G401.6 (cell line): ENCODE measurements around the gene STMN1.
A peak's percentile ranks its signal among the peaks of the same experiment; 100 is the strongest.

Experiments
- FAIRE-seq: peaks from 2 replicates; lab custom pipeline; 2012; peaks lifted over from hg19 to GRCh38; lab: Jason Lieb, UNC

STMN1 gene

GRCh38 chr1:25918615-25919014 is 12.4 kb upstream of the STMN1 start:
- no peak for FAIRE-seq

- FAIRE-seq = no peak
Observed at GRCh38 chr1:25917996-25918395, 11.8 kb upstream of the STMN1 start.

GRCh38 chr1:25916460-25916859 is 10.2 kb upstream of the STMN1 start:
- no peak for FAIRE-seq

- FAIRE-seq = no peak
Observed at GRCh38 chr1:25914074-25914995, 8.1 kb upstream of the STMN1 start.

GRCh38 chr1:25913206-25913605 is 7.0 kb upstream of the STMN1 start:
- FAIRE-seq = no peak

GRCh38 chr1:25912076-25912831 is 6.0 kb upstream of the STMN1 start:
- FAIRE-seq = no peak

- no peak for FAIRE-seq
Observed at GRCh38 chr1:25911162-25911561, 4.9 kb upstream of the STMN1 start.

- FAIRE-seq = no peak
Observed at GRCh38 chr1:25909040-25909439, 2.8 kb upstream of the STMN1 start.

- no peak for FAIRE-seq
Observed at GRCh38 chr1:25908161-25908560, 1.9 kb upstream of the STMN1 start.

GRCh38 chr1:25907601-25908000 is 1.4 kb upstream of the STMN1 start:
- no peak for FAIRE-seq

- no peak for FAIRE-seq
Observed at GRCh38 chr1:25906644-25907300, 553 bp upstream of the STMN1 start.

GRCh38 chr1:25904943-25905679 is 1.1 kb downstream of the STMN1 start:
- peak; percentile 80 for FAIRE-seq

- FAIRE-seq = no peak
Observed at GRCh38 chr1:25903986-25904385, 2.2 kb downstream of the STMN1 start.

- FAIRE-seq = no peak
Observed at GRCh38 chr1:25902462-25902861, 3.8 kb downstream of the STMN1 start.

GRCh38 chr1:25900219-25900618 is 6.0 kb downstream of the STMN1 start:
- FAIRE-seq = no peak

- no peak for FAIRE-seq
Observed at GRCh38 chr1:25899792-25900191, 6.4 kb downstream of the STMN1 start.

GRCh38 chr1:25898223-25899015 is 7.8 kb downstream of the STMN1 start:
- FAIRE-seq = no peak

GRCh38 chr1:25897754-25898153 is 8.5 kb downstream of the STMN1 start:
- no peak for FAIRE-seq

GRCh38 chr1:25896266-25896665 is 10.0 kb downstream of the STMN1 start:
- FAIRE-seq = peak; percentile 70

- peak; percentile 98 for FAIRE-seq
Observed at GRCh38 chr1:25895365-25895990, 10.7 kb downstream of the STMN1 start.

- FAIRE-seq = no peak
Observed at GRCh38 chr1:25893116-25893515, 13.1 kb downstream of the STMN1 start.
